Upper lobe of right lung (tissue), 1 donor: Measurements from ENCODE around the gene PDZD8. TPM values are rescaled to one million over a fixed set of nuclear protein-coding genes. Genes with fewer than 3 reads are reported as not detected.

Experiments used
- ATAC-seq: fragments of 200-7000 bp; cut with Tn5 transposase; one replicate; pipeline ENCODE4 v1.9.1; 2020; ENCODE audit warnings: mild to moderate bottlenecking, moderate library complexity
- DNase-seq: peaks from one replicate; pipeline ENCODE4 v3.0.0-alpha.2; 2020
- H3K27ac ChIP-seq: fragments of 200-600 bp; one replicate; pipeline ENCODE4 v1.8.0; 2022
- H3K27me3 ChIP-seq: fragments of 200-600 bp; one replicate; pipeline ENCODE4 v1.8.0; 2022; ENCODE audit warnings: mild to moderate bottlenecking
- H3K36me3 ChIP-seq: fragments of 200-600 bp; one replicate; pipeline ENCODE4 v1.8.0; 2022
- H3K4me1 ChIP-seq: fragments of 200-600 bp; one replicate; pipeline ENCODE4 v1.8.0; 2022
- H3K4me3 ChIP-seq: fragments of 200-600 bp; one replicate; pipeline ENCODE4 v1.8.0; 2022; ENCODE audit warnings: mild to moderate bottlenecking
- H3K9me3 ChIP-seq: fragments of 200-600 bp; one replicate; pipeline ENCODE4 v1.8.0; 2022
- CTCF ChIP-seq: fragments of 200-600 bp; IDR thresholded peaks from one replicate; pipeline ENCODE4 v1.8.0; 2022; ENCODE audit warnings: antibody characterized with exemption
- intact Hi-C: fragments of 100-400 bp; cut with DNase I; formaldehyde crosslinking; loops from one replicate; pipeline ENCODE4 v1.11.0; 2022
- total RNA-seq: library from RNA; stranded (reverse); fragmentation: NEBNext Ultra II Directional; extraction: Animal tissue kit (Norgen Biotek cat#: 25700); gene quantifications from one replicate; pipeline ENCODE4 v1.2.1, GENCODE V29; 2021
- donor health status: DM: no; HTN: yes; CAD: no; lungs with severe emphysema.

The PDZD8 gene
- total RNA-seq, 1 donor from 2014 or later = 38.7 TPM

GRCh38 chr10:117327262-117327661 is 48.0 kb downstream of the PDZD8 start:
- ATAC-seq (no peak), DNase-seq (no peak)
- no peaks in the 10 kb centered on the region for H3K9me3 ChIP-seq
- H3K36me3 ChIP-seq = no peaks in the 10 kb centered on the region
- H3K27ac ChIP-seq = no peak overlapping the region
- no peaks in the 10 kb centered on the region for H3K4me1 ChIP-seq
- H3K27me3 ChIP-seq = no peaks in the 10 kb centered on the region
- TF ChIP-seq CTCF = no peak
- intact Hi-C loops = no loop called here
- no peak overlapping the region for H3K4me3 ChIP-seq

- Histone ChIP-seq H3K27ac (no peak overlapping the region), H3K4me3 (no peak overlapping the region), H3K27me3 (no peaks in the 10 kb centered on the region), H3K9me3 (no peaks in the 10 kb centered on the region), H3K36me3 (no peaks in the 10 kb centered on the region), H3K4me1 (no peaks in the 10 kb centered on the region)
- DNase-seq = no peak
- no peak for TF ChIP-seq CTCF
- ATAC-seq = no peak
- intact Hi-C loops = no loop called here
Measured at GRCh38 chr10:117324367-117324766, 50.9 kb downstream of the PDZD8 start.

GRCh38 chr10:117322260-117322659 is 53.0 kb downstream of the PDZD8 start:
- no peak for TF ChIP-seq CTCF
- ATAC-seq (no peak), DNase-seq (no peak)
- Histone ChIP-seq H3K27ac (no peak overlapping the region), H3K9me3 (no peaks in the 10 kb centered on the region), H3K4me3 (no peak overlapping the region), H3K36me3 (peaks cover 3% of the 10 kb centered on the region), H3K27me3 (no peaks in the 10 kb centered on the region), H3K4me1 (no peaks in the 10 kb centered on the region)
- intact Hi-C loops = no loop called here

- H3K27me3 ChIP-seq = no peaks in the 10 kb centered on the region
- no peak overlapping the region for H3K4me3 ChIP-seq
- ATAC-seq (no peak), DNase-seq (no peak)
- peaks cover 3% of the 10 kb centered on the region for H3K36me3 ChIP-seq
- peak; percentile 54 for TF ChIP-seq CTCF
- no peak overlapping the region for H3K27ac ChIP-seq
- no peaks in the 10 kb centered on the region for H3K9me3 ChIP-seq
- no peaks in the 10 kb centered on the region for H3K4me1 ChIP-seq
- intact Hi-C loops = no loop called here
Measured at GRCh38 chr10:117320050-117320665, 55.1 kb downstream of the PDZD8 start.

GRCh38 chr10:117318909-117319308 is 56.3 kb downstream of the PDZD8 start:
- ATAC-seq = no peak
- peak; percentile 34 for TF ChIP-seq CTCF
- H3K9me3 ChIP-seq = no peaks in the 10 kb centered on the region
- H3K36me3 ChIP-seq = peaks cover 3% of the 10 kb centered on the region
- H3K27ac ChIP-seq = no peak overlapping the region
- intact Hi-C loops = no loop called here
- no peak overlapping the region for H3K4me3 ChIP-seq
- DNase-seq = no peak
- no peaks in the 10 kb centered on the region for H3K4me1 ChIP-seq
- no peaks in the 10 kb centered on the region for H3K27me3 ChIP-seq

- Histone ChIP-seq H3K36me3 (peaks cover 3% of the 10 kb centered on the region), H3K4me3 (no peak overlapping the region), H3K27me3 (no peaks in the 10 kb centered on the region), H3K9me3 (no peaks in the 10 kb centered on the region), H3K4me1 (no peaks in the 10 kb centered on the region), H3K27ac (no peak overlapping the region)
- no peak for DNase-seq
- intact Hi-C loops = no loop called here
- no peak for ATAC-seq
- TF ChIP-seq CTCF = no peak
Measured at GRCh38 chr10:117316701-117317100, 58.5 kb downstream of the PDZD8 start.
